Activated T-cell treated with anti-CD3 and anti-CD28 coated beads, Interleukin-2, amount 50 U/mL, for 72 hours (primary cell): ENCODE measurements around the gene NRXN2. TPM values are rescaled to one million over a fixed set of nuclear protein-coding genes. Genes with fewer than 3 reads are reported as not detected.

Experiments
- ATAC-seq, 2 donors: fragments of 150-1000 bp; cut with Tn5 transposase; replicated peaks in 1 of 2; 2 replicates each; pipeline ENCODE4 v1.10.0; 2021; ENCODE audit warnings: moderate library complexity in 2 of 2, mild to moderate bottlenecking in 1 of 2
- DNase-seq, 2 donors: peaks; one replicate each; pipeline ENCODE4 v3.0.0; 2021 to 2022; ENCODE audit warnings: mixed read lengths in 1 of 2
- H3K27ac Mint-ChIP-seq: one replicate; pipeline ENCODE4 v1.8.0; 2022; ENCODE audit warnings: mild to moderate bottlenecking, moderate library complexity, mixed read lengths
- H3K27me3 Mint-ChIP-seq: one replicate; pipeline ENCODE4 v1.8.0; 2022; ENCODE audit warnings: low read depth, mixed read lengths
- H3K36me3 Mint-ChIP-seq, 2 donors: one replicate each; pipeline ENCODE4 v1.8.0; 2022; ENCODE audit warnings: mixed read lengths in 2 of 2, mild to moderate bottlenecking in 1 of 2; ENCODE audit not compliant: insufficient read depth in 2 of 2
- H3K4me1 Mint-ChIP-seq: one replicate; pipeline ENCODE4 v1.8.0; 2022; ENCODE audit warnings: low read depth, mixed read lengths
- H3K4me3 Mint-ChIP-seq, 2 donors: one replicate each; pipeline ENCODE4 v1.8.0; 2022; ENCODE audit warnings: mild to moderate bottlenecking in 2 of 2, mixed read lengths in 2 of 2, moderate library complexity in 2 of 2
- H3K9me3 Mint-ChIP-seq, 2 donors: one replicate each; pipeline ENCODE4 v1.8.0; 2022; ENCODE audit warnings: mixed read lengths in 2 of 2
- total RNA-seq, 2 donors: library from RNA; stranded (reverse); gene quantifications; one replicate each; pipeline ENCODE4 v1.2.3, GENCODE V29; 2022

Gene NRXN2
- total RNA-seq, 2 donors from 2014 or later, result 0.37 to 0.55 TPM

DNA sequence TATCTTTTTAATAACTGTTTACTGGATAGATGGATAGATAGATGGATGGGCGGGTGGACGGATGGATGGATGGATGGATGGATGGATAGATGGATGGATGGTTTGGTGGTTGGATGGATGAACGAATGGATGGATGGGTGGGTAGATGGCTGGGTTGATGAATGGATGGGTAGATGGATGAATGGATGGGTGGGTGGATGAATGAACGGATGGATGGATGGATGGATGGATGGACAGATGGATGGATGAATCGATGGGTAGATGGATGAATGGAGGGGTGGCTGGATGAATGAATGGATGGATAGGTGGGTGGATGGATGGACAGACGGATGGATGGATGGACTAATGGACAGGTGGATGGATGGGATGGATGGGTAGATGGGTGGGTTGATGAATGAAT, 145.8 kb downstream of the NRXN2 start:
- DNase-seq (no peak), ATAC-seq (no peak)
- H3K27me3 Mint-ChIP-seq, result peaks cover 5% of the 10 kb centered on the region
- H3K36me3 Mint-ChIP-seq, result no peaks in the 10 kb centered on the region
- H3K4me1 Mint-ChIP-seq, result no peaks in the 10 kb centered on the region
- no peak overlapping the region for H3K4me3 Mint-ChIP-seq
- H3K9me3 Mint-ChIP-seq, result no peaks in the 10 kb centered on the region
- no peak overlapping the region for H3K27ac Mint-ChIP-seq

GRCh38 chr11:64572143-64572542, 150.9 kb downstream of the NRXN2 start:
- DNase-seq, result no peak
- ATAC-seq, result no peak
- Mint-ChIP-seq H3K4me1 (no peaks in the 10 kb centered on the region), H3K27ac (no peak overlapping the region), H3K9me3 (no peaks in the 10 kb centered on the region), H3K36me3 (no peaks in the 10 kb centered on the region), H3K27me3 (peaks cover 6% of the 10 kb centered on the region), H3K4me3 (no peak overlapping the region)

DNA sequence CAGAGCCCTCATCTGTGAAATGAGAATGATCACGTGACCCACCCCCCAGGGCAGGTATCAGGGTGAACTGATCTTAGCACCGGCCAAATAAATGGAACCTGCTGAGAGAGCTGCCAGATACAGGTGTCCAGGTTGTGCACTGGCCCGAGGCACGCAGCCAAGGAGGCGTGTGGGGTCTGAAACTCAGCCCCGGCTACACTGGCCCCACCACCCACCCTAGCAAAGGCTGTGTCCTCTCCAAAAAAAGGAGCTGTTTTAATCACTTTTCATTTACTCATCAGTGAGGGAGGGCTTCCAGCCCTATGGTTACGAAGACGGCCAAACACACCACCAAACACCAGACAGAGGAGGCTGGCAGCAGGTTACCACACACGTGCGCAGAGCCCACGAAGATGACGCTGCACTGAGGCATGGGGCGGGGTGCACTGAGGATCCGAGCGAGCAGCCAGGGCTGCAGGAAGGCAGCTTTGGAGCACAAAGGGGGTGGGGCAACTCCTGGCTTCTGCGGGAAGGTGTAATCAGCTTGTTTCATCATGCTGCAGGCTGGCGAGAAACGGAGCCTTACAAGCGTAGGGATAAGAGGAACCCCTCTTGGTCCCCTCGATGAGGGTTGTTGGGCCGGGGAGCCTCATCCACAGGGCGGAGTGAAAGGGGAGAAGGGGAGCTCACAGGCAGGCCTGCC, 151.4 kb downstream of the NRXN2 start:
- no peaks in the 10 kb centered on the region for H3K9me3 Mint-ChIP-seq
- H3K27me3 Mint-ChIP-seq, result peaks cover 6% of the 10 kb centered on the region
- ATAC-seq, result no peak
- no peaks in the 10 kb centered on the region for H3K4me1 Mint-ChIP-seq
- H3K4me3 Mint-ChIP-seq, result no peak overlapping the region
- H3K27ac Mint-ChIP-seq, result no peak overlapping the region
- DNase-seq, result no peak
- H3K36me3 Mint-ChIP-seq, result no peaks in the 10 kb centered on the region

- Mint-ChIP-seq H3K4me3 (no peak overlapping the region), H3K27me3 (peaks cover 6% of the 10 kb centered on the region), H3K9me3 (no peaks in the 10 kb centered on the region), H3K4me1 (no peaks in the 10 kb centered on the region), H3K36me3 (no peaks in the 10 kb centered on the region), H3K27ac (no peak overlapping the region)
- no peak for DNase-seq
- no peak for ATAC-seq
Observed at GRCh38 chr11:64571050-64571409, 152.0 kb downstream of the NRXN2 start.

DNA sequence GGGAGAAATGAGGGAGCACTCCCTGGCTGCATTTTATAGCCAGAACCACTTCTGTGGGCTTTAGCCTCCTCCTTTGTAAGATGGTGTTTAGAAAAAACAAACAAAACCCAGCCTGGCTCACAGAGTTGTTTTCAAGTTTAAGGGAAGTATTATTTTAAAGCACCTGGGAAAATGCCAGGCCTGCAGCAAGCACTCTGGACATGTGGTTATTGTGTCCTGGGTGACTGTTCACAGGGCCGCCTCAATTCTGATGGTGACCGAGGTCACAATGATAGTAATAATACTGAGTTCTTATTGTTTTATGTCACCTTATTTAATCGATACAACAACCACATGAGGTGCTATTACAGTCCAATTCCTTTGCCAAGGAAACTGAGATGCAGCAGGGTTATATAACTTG, 152.7 kb downstream of the NRXN2 start:
- peaks cover 6% of the 10 kb centered on the region for H3K27me3 Mint-ChIP-seq
- no peak for ATAC-seq

DNA sequence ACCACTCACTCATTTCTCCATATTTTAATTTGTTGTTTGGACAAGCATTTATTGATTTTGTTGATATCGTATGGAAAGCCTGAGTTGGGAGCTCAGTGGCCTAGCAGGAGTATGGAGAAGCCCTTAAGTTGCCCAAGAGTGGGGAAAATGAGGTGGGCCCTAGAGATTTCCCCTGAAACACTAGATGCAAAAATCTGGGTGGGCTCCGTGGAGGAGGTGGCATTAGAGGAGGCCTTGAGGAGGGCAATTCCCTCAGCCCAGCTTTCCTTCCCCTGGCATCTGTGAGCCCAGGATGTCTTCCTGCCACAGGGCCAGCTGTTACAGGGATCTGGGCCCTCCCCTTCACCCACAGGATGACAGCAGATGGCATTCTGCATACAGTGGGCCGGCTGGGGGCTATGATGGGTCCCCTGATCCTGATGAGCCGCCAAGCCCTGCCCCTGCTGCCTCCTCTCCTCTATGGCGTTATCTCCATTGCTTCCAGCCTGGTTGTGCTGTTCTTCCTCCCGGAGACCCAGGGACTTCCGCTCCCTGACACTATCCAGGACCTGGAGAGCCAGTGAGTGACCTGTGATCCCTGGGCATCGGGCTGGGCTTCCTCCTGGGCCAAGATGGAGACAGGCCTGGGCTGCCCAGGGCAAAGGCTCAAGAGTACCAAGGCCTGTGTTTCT, 153.6 kb downstream of the NRXN2 start:
- no peaks in the 10 kb centered on the region for H3K9me3 Mint-ChIP-seq
- H3K36me3 Mint-ChIP-seq, result no peaks in the 10 kb centered on the region
- H3K27me3 Mint-ChIP-seq, result peaks cover 6% of the 10 kb centered on the region
- DNase-seq (no peak), ATAC-seq (no peak)
- H3K4me1 Mint-ChIP-seq, result no peaks in the 10 kb centered on the region
- H3K4me3 Mint-ChIP-seq, result no peak overlapping the region
- H3K27ac Mint-ChIP-seq, result no peak overlapping the region

More for the DNA sequence above, 152.7 kb downstream of the NRXN2 start:
- Mint-ChIP-seq H3K9me3 (no peaks in the 10 kb centered on the region), H3K27ac (no peak overlapping the region), H3K36me3 (no peaks in the 10 kb centered on the region), H3K4me3 (no peak overlapping the region), H3K4me1 (no peaks in the 10 kb centered on the region)
- DNase-seq, result no peak

GRCh38 chr11:64568584-64569140, 154.3 kb downstream of the NRXN2 start:
- peaks cover 6% of the 10 kb centered on the region for H3K27me3 Mint-ChIP-seq
- H3K36me3 Mint-ChIP-seq, result no peaks in the 10 kb centered on the region
- H3K27ac Mint-ChIP-seq, result no peak overlapping the region
- no peak overlapping the region for H3K4me3 Mint-ChIP-seq
- H3K4me1 Mint-ChIP-seq, result no peaks in the 10 kb centered on the region
- DNase-seq (no peak), ATAC-seq (no peak)
- no peaks in the 10 kb centered on the region for H3K9me3 Mint-ChIP-seq

- Mint-ChIP-seq H3K36me3 (no peaks in the 10 kb centered on the region), H3K27ac (no peak overlapping the region), H3K27me3 (peaks cover 6% of the 10 kb centered on the region), H3K4me1 (no peaks in the 10 kb centered on the region), H3K9me3 (no peaks in the 10 kb centered on the region), H3K4me3 (no peak overlapping the region)
- ATAC-seq (no peak), DNase-seq (no peak)
Observed at GRCh38 chr11:64568041-64568571, 154.9 kb downstream of the NRXN2 start.

DNA sequence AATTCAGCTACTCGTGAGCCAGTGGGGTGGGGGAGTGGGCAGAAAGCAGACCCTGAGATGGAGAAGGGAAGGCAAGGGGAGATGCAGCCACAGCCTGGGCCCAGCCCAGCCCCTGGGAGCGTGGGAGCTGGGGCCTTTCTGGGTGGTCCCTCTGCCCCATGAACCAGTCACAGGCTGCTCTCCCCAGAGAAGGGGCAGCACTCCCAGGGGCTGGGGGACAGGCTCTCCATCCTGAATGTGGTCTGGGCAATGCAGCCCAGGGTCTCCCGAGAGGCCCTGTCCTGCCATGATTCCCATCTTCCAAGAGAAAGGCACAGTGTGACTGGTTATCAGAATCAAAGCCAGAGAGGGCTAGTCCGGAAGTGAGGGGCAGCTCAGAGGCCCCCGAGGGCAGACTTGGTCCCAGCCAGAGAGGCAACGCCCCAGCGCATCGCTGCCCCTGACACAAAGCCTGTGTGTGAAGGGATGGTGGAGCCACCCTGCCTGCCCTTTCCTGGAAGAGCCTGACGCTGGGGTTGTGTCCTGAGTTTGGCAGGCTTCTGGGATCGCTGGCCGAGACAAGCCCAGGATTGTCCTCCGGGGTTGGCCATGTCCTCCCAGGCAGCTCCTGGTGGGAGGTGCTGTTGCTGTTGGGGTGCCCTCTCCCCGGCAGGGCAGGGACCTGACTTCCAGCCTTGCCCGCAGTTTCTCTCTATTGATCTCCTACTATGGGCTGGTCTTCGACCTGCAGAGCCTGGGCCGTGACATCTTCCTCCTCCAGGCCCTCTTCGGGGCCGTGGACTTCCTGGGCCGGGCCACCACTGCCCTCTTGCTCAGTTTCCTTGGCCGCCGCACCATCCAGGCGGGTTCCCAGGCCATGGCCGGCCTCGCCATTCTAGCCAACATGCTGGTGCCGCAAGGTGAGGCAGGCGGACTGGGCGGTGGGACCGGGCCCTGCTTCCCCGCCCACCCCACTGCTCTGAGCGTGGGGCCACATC, 155.8 kb downstream of the NRXN2 start:
- Mint-ChIP-seq H3K27ac (no peak overlapping the region), H3K27me3 (peaks cover under 1% of the 10 kb centered on the region), H3K9me3 (no peaks in the 10 kb centered on the region), H3K36me3 (no peaks in the 10 kb centered on the region), H3K4me3 (peak overlapping the region; percentile 11 to 76), H3K4me1 (no peaks in the 10 kb centered on the region)
- peak; percentile 16 to 18 for ATAC-seq
- DNase-seq, result no peak

- Mint-ChIP-seq H3K27ac (no peak overlapping the region), H3K9me3 (no peaks in the 10 kb centered on the region), H3K4me3 (peak overlapping the region; percentile 11 to 76), H3K27me3 (no peaks in the 10 kb centered on the region), H3K4me1 (no peaks in the 10 kb centered on the region), H3K36me3 (no peaks in the 10 kb centered on the region)
- DNase-seq, result peak; percentile 49 to 65
- ATAC-seq, result peak; percentile 89 to 96
Observed at GRCh38 chr11:64566042-64566914, 156.7 kb downstream of the NRXN2 start.

GRCh38 chr11:64564947-64565889, 157.8 kb downstream of the NRXN2 start:
- DNase-seq, result no peak
- Mint-ChIP-seq H3K27ac (no peak overlapping the region), H3K27me3 (no peaks in the 10 kb centered on the region), H3K9me3 (no peaks in the 10 kb centered on the region), H3K36me3 (no peaks in the 10 kb centered on the region), H3K4me3 (no peak overlapping the region), H3K4me1 (no peaks in the 10 kb centered on the region)
- ATAC-seq, result no peak
